HG03175 (cell line): ENCODE data around the gene SDCCAG8.
"Not testable (repeated sequence)": the region's sequence is repeated elsewhere in the genome, so short reads cannot be mapped to it uniquely, and the experiment has no call there.

ENCODE experiments used
- ATAC-seq: cut with Tn5 transposase; IDR thresholded peaks from one replicate; pipeline ENCODE4 v1.9.1; 2021; ENCODE audit warnings: mild to moderate bottlenecking, moderate library complexity; ENCODE audit not compliant: unreplicated experiment

SDCCAG8 gene

DNA sequence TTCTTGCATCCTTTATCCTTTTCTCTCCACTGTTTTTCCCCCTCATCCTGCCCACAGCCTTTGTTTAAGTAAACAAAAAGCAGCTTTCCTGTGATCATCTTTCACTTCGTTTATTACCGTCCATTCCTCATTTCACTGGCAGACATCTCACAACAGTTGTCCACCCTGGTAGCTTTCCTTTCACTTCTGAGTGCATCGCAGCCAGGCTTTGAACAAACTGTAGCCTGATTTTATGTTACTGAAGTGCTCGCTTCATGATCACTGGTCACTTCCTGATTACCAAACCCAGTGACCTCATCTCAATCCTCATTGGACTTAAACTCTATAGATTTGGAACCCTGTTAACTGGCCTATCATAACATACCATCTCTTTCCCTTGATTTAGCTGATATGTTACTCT, 67.7 kb downstream of the SDCCAG8 start:
- no peak for ATAC-seq

DNA sequence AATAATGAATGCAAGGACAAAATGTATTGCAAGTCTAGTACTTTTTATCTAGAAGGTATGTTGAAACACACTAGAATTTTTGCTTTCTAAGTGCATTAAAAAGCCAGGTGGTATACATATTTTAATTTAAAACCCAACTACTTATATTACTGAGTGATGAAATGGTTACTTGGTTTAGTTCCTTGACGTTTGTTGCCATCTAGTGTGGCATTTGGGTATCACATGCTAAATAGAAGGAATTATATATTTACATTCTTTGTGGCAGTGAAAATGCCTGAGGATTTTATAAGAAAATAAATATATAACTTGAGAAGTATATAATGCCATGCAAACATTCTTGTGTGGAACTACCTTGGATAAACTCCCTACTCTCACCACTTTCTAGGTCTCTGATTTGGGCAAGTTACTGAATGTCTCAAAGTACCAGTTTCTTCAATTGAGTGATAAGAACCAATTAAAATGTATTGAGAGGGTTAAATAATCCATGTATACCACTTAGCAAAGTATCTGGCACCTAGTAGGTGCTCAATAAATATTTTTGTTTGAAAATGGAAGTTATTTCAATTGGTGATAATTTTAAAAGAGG, 69.6 kb downstream of the SDCCAG8 start:
- ATAC-seq: peak; percentile 52

DNA sequence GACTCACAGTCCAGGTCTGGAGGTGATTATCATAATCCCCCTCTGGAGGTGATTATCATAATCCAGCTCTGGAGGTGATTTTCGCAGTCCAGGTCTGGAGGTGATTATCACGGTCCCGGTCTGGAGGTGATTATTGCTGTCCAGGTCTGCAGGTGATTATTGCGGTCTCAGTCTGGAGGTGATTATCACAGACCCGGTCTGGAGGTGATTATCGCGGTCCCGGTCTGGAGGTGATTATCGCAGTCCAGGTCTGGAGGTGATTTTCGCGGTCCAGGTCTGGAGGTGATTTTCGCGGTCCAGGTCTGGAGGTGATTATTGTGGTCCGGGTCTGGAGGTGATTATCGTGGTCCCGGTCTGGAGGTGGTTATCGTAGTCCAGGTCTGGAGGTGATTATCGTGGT, 76.6 kb downstream of the SDCCAG8 start:
- no peak for ATAC-seq

DNA sequence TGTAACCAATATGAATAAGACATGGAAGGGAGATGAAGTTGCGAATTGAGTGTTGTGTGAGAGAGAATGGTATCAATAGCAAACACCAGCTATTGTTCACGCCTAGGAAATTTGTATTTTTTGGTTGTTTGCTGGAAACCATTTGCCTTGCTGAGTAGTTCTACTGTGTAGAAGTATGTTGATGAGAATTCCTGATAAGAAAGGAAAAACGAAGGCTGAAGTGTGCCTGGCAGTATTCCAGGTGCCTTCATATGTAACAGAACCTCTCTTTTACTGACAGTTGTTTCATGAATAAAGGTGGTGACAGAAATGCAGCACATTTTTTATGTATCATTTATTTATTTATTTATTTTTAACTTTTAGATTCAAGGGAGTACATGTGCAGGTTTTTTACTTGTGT, 79.5 kb downstream of the SDCCAG8 start:
- ATAC-seq: no peak

DNA sequence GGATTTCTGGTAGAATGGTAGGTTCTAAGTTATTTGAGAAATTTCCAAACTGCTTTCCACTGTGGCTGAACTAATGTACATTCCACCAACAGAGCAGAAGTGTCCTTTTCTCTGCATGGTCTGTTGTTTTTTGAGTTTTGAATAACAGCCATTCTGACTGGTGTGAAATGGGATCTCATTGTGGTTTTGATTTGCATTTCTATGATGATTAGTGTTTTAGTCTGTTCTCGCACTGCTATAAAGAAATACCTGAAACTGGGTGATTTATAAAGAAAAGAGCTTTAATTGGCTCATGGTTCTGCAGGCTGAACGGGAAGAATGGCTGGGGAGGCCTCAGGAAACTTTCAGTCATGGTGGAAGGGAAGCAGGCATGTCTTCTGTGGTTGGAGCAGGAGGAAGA, 80.3 kb downstream of the SDCCAG8 start:
- ATAC-seq: no peak

DNA sequence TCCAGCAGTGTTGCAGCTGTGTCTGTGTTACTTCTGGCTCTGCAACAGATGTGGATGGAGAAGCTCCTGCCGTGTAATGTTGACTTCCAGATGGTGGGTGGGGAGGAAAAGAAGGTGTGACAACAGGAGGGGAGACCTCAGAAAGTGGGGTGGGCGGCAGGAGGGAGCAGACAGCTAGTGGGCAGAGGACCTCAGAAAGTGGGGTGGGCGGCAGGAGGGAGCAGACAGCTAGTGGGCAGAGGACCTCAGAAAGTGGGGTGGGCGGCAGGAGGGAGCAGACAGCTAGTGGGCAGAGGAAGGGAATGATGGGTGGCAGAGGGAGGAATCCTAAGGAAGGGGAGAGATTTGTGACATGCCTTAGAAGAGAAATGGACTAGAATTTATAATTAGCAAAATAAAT, 83.0 kb downstream of the SDCCAG8 start:
- not testable (repeated sequence) for ATAC-seq

DNA sequence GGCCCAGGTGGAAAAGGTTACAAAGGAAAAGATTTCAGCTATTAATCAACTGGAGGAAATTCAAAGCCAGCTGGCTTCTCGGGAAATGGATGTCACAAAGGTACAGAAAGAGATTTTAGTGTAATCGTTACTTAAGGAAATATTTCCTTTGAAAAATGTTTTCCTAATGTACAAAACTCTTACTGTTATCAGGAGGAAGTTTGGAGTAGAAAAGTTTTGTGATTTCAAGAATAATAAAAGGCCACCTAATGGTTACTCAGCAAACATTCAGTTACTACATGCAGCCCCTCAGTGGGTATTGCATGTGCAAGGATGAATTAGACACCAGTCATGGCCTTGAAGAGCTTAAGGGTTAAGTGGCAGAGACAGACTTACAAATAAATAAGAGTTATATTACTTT, 85.2 kb downstream of the SDCCAG8 start:
- ATAC-seq: no peak

DNA sequence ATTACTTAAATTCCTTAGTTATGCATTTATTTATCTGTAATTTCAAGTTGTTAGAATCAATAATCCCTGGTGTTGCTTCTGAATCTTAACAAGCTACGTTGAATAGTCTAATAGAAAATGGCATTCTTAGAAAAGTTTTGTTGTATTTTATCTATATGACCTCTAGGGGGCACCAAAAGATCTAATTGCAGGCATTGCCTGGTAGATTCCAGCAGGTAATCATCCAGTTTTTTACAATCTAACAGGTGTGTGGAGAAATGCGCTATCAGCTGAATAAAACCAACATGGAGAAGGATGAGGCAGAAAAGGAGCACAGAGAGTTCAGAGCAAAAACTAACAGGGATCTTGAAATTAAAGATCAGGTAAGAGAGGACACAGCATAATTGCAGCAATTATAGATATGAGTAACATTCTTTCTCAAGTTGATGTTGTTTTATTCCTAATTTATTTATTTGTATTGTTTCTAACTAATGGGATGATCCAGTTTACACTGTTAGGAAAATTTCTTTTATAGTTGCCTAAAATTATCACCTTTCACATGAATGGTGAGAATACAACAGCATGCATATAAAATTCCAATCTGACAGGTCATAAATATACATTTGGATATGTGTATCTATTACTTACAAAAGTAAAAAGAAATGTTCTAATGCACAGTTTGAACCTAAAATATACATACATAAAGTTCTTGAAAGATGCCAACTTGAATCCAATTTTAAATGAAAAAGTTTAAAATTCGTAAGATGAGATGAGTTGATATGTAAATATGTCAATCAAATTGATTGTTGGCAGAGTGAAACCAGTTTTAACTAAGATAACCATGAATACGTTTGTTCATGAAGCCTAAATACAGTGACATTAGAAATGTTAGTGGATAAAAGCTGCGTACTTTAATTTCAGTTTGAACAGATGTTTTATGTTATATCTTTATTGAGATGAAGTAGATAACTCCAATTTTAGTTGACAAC, 88.4 kb downstream of the SDCCAG8 start:
- peak; percentile 56 for ATAC-seq

DNA sequence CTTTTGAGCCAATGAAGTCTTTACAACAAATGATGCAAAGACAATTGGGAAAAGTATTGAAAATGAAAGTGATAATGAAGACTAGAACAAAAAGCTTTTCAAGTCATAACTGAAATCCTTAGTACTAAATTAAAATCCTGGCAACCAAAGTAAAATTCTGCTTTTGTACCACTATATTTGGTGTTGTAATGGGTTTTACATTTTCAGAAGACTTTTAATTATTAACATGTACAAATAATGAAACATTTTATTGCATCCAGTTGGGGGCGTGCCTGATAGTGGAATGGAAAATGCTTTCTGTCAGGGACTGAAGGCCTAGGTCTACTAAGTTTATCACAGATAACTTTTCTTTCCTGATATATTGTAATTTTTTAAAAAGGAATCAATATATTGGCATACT, 89.4 kb downstream of the SDCCAG8 start:
- ATAC-seq: peak; percentile 46

DNA sequence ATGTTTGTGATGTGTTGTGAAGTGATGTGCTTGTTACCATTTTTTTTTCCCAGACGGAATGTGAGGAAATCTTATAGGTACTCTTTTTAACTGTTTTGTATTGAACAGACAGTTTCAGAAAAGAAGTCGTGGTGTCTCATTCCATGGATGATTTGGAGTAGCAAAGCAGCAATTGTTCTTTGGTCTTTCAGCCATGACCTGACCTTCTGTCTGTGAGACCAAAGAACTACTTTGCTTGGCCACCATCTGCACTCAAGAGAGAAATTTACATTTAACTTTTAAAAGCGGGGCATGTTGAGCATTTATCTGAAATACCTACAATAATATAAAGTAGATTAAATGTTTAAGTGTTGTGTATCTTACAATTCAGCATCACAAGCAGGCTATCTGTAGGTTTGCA, 90.2 kb downstream of the SDCCAG8 start:
- no peak for ATAC-seq

DNA sequence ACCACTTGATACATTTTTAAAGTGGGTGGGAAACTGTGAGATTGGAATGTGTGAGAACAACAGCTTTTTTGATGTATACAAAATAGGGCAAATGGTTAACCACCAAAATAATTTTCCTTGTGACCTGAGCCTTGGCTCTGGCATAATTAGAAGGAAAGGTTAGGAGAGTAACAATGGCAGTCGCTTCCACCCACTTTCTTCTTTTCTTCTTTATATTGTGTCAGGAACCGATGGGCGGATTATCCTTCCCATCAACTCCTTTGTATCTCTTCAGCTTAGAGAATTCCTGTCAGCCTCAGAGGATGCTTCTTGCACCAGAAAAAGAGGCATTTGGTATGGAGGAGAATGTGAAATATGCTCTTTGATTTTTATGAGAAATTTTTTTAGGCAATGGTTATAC, 90.6 kb downstream of the SDCCAG8 start:
- no peak for ATAC-seq

DNA sequence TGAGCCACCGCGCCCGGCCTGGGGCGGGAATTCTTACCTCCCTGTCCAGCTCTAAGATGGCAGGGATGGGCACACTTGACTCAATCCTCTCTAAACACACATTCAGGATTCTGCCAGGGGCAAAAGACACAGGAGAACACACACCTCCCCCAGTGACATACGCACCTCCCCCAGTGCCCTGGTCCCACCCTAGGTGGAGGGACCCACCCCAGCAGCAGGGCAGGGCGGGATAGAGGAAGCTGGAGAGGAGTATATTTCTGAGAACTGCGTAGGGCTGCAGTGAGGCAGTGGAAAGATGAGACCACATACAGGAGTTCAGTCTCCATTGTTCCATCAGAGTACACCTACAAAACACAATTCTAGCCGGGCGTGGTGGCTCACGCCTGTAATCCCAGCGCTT, 92.5 kb downstream of the SDCCAG8 start:
- ATAC-seq: no peak

DNA sequence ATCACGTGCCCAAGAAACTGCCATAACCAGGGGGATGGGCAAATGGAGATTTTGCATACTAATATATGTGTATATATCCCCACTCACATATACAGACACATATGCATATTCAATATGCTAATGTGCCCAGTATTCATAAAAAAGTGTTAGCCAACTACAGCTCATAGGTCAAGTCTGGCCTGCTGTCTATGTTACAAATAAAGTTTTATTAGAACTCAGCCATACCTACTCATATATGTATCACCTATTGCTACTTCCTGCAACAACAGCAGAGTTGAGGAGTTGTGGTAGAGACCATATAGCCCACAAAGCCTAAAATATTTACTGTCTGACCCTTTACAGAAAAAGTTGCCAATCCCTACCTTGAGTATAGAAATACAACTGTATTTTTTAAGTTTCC, 93.3 kb downstream of the SDCCAG8 start:
- ATAC-seq: no peak

DNA sequence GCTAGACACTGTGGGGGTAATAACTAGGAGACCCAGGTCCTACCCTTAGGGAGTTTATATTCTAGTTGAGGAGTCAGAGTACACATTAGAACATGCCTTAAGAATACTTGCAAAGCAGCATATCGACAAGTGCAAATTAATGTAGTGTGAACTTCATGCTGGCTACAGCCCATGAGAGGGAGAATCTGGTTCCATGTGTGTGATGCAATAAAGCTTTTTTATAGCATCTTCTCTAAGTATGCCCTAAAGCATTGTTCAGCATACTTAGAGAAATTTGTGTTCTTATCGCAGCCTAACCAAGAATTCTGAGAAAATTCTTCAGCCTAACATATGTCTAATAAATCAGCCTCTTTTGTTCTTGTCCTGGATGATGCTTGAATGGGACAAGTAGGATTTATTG, 95.5 kb downstream of the SDCCAG8 start:
- no peak for ATAC-seq

DNA sequence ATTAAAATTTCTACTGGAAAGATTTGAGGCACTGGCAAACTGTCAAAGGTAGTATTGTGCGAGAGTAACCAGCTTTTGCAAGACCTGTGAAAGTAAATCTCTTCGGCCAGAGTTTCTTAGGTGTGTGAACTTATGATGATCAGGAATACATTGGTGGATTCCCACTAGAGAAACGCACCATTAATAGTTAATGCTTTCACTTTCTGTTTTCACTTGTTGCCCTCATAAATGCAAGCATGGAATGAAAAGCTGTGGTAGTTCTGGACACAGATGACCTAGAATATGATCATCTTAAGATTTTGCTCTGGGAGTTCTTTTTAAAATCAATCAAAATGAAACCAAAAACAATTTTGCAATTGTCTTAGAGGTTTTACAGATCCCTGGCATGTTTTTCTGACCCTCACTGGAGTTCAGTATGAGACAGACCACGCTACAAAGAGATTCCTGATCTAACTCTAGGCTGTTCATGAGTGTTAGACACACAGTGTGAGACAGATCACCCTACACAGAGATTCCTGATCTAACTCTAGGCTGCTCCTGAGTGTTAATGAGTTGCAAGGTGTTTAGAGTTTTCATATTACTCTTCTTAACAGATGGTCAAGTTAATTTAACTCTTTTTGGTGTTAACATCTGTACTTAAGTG, 98.8 kb downstream of the SDCCAG8 start:
- peak; percentile 54 for ATAC-seq

DNA sequence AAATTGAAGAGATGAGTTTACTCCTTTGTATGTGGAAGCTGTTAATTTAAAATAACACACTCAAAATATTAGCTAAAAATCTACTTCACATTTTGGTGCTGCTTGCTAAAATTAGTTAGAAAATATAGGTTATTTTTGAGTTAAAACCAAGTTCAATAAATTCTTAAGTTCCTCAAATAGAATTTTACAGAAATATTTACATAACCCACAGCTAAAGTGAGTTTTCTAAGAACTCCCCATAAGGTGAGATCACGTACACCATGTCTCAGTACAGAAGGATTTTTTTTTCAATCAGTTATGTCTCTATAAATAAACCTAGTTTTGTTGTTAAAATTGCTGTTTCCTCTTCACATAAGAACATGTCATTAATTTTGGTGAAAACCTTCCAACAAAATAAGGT, 108.0 kb downstream of the SDCCAG8 start:
- ATAC-seq: no peak

DNA sequence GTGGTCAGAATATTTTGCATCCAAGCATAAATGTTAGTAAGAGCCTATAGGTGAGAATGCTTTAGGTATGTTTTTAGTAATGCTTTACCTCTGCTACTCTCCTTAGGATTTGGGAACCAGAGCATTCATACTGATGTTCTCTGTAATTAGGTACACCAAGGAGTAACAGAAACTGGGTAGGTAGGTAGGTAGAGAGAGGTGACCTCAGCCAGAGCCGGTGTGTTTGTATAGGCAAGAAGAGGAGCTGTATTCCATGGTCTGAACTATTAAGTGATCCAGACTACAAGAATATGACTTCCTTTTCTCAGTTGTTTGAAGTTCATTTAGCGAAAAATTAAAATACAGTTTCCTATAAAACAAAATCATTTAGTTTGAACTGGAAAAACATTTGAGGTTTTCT, 108.5 kb downstream of the SDCCAG8 start:
- ATAC-seq: no peak

DNA sequence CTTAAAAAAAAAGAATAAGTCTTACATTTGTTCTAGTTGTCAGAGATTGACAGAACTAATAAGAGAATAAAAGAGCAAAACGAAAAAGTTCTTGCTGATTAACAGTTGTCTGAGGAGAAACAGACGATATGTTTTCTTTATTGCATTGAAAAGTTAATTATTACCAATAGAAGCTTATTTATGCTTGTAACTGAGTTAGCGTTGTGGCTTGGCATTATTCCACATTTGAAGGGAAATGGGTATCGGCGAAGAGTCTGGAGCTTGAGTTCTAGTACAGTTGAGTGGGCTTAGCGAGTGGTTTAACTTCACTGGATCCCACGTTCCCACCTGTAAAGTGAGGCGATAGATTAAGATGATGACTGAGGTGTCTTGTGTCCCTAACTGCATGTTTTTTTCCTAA, 109.0 kb downstream of the SDCCAG8 start:
- no peak for ATAC-seq

DNA sequence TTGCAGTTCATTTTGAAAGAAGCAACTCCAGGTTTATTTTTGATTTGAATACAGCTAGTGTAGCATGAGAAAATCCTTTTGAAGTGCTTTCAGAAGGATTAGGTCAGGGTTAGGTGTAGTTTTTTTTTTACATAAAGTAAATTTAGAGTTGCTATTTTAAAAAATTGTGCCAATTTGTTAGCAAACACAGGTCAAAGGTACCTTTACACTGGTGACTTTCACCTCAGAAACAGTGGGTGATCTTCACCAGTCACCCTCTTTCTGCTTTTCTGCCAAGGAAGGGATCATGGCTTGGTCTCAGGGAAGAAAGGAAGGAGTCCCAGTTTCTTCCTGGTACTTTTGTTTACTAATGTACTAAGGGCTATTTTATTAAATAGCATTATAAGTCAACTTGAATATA, 111.5 kb downstream of the SDCCAG8 start:
- no peak for ATAC-seq

DNA sequence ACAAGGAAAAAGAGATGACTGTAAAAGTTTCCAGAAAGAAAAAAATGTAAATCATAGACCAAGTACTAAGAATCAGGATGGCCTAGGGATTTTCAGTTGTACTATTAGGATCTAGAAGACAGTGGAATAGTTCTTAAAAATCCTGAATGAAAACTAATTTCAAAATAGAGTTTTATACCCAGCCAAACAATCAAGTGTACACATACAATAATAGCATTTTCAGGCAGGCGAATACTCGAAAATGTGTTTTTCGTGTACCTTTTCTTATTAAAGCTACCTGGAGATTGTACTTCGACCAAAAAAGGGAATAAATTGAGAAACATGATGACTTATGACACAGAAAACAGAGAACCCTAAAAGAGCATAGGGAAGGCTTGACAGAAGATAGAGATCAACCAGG, 118.6 kb downstream of the SDCCAG8 start:
- ATAC-seq: no peak

DNA sequence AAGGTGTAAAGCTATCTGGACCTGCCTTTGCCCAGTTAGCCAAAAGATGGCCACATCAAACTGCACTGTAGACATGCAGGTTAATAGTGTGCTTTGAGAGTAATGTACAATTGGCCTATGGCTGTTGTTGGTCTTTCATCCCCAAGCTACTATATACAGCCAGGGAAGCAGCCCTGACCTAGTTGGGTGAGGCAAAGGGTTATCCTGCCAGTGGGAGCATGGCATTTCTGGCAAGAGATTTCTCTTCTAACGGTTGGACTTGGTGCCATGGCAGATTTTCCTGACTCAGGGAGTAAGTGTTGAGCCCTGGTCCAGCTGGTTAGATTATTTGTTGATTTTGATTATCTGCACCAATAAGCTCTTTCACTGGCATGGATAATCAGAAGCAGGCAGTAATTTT, 119.8 kb downstream of the SDCCAG8 start:
- ATAC-seq: no peak

DNA sequence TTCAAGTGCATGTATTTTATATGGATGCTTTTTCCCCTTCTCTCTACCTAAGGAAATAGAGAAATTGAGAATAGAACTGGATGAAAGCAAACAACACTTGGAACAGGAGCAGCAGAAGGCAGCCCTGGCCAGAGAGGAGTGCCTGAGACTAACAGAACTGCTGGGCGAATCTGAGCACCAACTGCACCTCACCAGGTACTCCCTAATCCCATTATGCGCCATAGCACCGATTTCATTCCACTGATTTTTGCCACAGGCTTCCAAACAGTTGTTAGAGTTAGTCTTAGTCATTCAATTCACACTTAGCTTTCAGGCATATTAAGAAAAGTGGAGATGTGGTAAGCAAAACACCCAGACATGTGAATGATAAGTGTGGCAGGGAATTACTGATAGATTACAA, 122.8 kb downstream of the SDCCAG8 start:
- no peak for ATAC-seq
